Heart left ventricle (tissue), 16 donors: ENCODE data around the gene CRIM1. TPM values are rescaled to one million over a fixed set of nuclear protein-coding genes. Genes with fewer than 3 reads are reported as not detected.
A peak's percentile ranks its signal among the peaks of the same experiment; 100 is the strongest.

Experiments
- ATAC-seq, 4 donors: fragments of 200-7000 bp; cut with Tn5 transposase; one replicate each; pipeline ENCODE4 v1.9.1; 2020 to 2022; ENCODE audit warnings: moderate library complexity in 4 of 4, mild to moderate bottlenecking in 3 of 4, moderate number of reproducible peaks in 1 of 4
- DNase-seq, 5 donors: peaks; one replicate each; pipeline ENCODE4 v3.0.0-alpha.2; 2020
- H3K27ac ChIP-seq, 12 donors: fragments of 200-600 bp; sonication (generic) in 4 of 12; one replicate each; pipeline versions ENCODE4 v1.5.0 to v1.8.0; 2016 to 2022; ENCODE audit warnings: mild to moderate bottlenecking in 2 of 12
- H3K27me3 ChIP-seq, 9 donors: fragments of 200-600 bp; sonication (generic) in 2 of 9; one replicate each; pipeline versions ENCODE4 v1.5.1 to v1.8.0; 2016 to 2022; ENCODE audit warnings: mild to moderate bottlenecking in 3 of 9
- H3K36me3 ChIP-seq, 9 donors: fragments of 200-600 bp; sonication (generic) in 2 of 9; one replicate each; pipeline versions ENCODE4 v1.5.0 to v1.8.0; 2018 to 2022; ENCODE audit warnings: mild to moderate bottlenecking in 2 of 9
- H3K4me1 ChIP-seq, 12 donors: fragments of 200-600 bp; sonication (generic) in 4 of 12; one replicate each; pipeline versions ENCODE4 v1.5.0 to v1.8.0; 2016 to 2022; ENCODE audit warnings: mild to moderate bottlenecking in 3 of 12
- H3K4me3 ChIP-seq, 12 donors: fragments of 200-600 bp; sonication (generic) in 4 of 12; one replicate each; pipeline versions ENCODE4 v1.5.0 to v1.8.0; 2017 to 2022; ENCODE audit warnings: mild to moderate bottlenecking in 9 of 12, moderate library complexity in 4 of 12
- H3K9me3 ChIP-seq, 12 donors: fragments of 200-600 bp; sonication (generic) in 4 of 12; one replicate each; pipeline versions ENCODE4 v1.5.0 to v1.8.0; 2016 to 2022; ENCODE audit warnings: mild to moderate bottlenecking in 1 of 12
- POLR2A ChIP-seq, 2 donors: fragments of 450-650 bp; IDR thresholded peaks; one replicate each; pipeline ENCODE4 v1.6.1; 2017; ENCODE audit warnings: antibody characterized with exemption in 2 of 2, mild to moderate bottlenecking in 2 of 2, moderate library complexity in 2 of 2
- WGBS, 4 donors: extraction: QIAGEN DNeasy Blood & Tissue Kit in 2 of 4; methylation state at CpG; one replicate each; pipeline versions ENCODE4 v1.1.5 to v1.1.7; 2013 to 2018; 5-methylcytosine and 5-hydroxymethylcytosine counted together
- intact Hi-C, 10 donors: fragments of 100-400 bp; cut with DNase I; formaldehyde crosslinking; loops; one replicate each; pipeline versions ENCODE4 v1.11.1 to v1.14.2; 2022
- polyA plus RNA-seq, 2 donors: library from polyadenylated mRNA; stranded (reverse); fragments of 200-250 nt; gene quantifications; one replicate each; pipeline ENCODE4 v1.2.3, GENCODE V29; 2013
- total RNA-seq, 9 donors: library from RNA; depleted of rRNA in 2 of 9; stranded (reverse); fragments of >200 nt in 2 of 9; fragmentation: NEBNext Ultra II Directional in 3 of 9; extraction: Animal tissue kit (Norgen Biotek cat#: 25700) in 3 of 9; gene quantifications; one replicate each; pipeline versions ENCODE4 v1.1.0 to v1.2.4, GENCODE V29; 2016 to 2023
- TF ChIP-seq, protein P1 (sequence below), 12 donors: fragments of 200-600 bp; sonication (generic) in 4 of 12; IDR thresholded peaks; one replicate each; pipeline versions ENCODE4 v1.5.0 to v1.8.0; 2018 to 2022; ENCODE audit warnings: antibody characterized with exemption in 12 of 12, mild to moderate bottlenecking in 5 of 12
- donor health status: ischemic (EF 13 %, LVEDD 7.1; RV severe dilation, severe dysfunction).
- donor health status: healthy with polysubstance abuse.
- donor health status: DM: no; HTN: yes; CAD: no.
- donor health status: DM: no; HTN: no; CAD: no.
- donor health status: ischemic (EF 25% LVEDD 6.9; RV normal size, moderate dysfunction).
- donor health status: ischemic (EF 25% LVEDD 5.7; RV mildly dilated, moderate dysfunction).
- donor health status: healthy.
- donor health status: DM: yes; HTN: yes; CAD: no.
- donor health status: ischemic (EF 35%, LVEDD 5.7; RV mildly dilated, moderate dysfunction).
- donor health status: nonischemic (EF 11% LVEDD 7.7; RV severe dilation, severe dysfunction).
- donor health status: DM: yes; HTN: yes; CAD: no.
- donor health status: PGD.
- donor health status: ischemic (EF 29% LVEDD 5.4; RV normal size, mild dysfunction).
- donor health status: nonischemic (EF 23%, LVEDD 6.1; RV moderate dilation, normal function).

The CRIM1 gene
- total and polyA plus RNA-seq, 11 donors = 14.7 to 120 (median 81.8) TPM

DNA sequence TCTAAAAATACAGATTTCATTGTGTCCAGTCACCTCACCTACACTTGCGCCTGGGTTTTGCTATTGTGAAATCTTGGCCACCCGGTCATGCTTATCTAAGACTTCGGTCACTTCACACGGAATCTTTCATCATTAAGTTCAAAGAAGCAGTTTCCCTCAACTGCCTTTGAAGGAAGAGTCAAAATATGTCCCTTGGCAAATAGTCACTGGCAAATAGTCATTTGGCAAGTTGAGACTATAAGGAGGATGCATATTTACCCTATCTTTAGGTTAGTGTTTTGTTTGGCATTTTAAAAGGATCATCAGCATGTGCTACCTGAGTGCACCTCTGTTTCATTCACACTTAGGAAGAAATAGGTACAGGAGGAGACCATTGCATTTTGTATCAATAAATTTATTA is 146.5 kb downstream of the CRIM1 start:
- peaks cover 0 to 81% (median 26%) of the 10 kb centered on the region in 9 donors for H3K36me3 ChIP-seq
- H3K9me3 ChIP-seq = no peaks in the 10 kb centered on the region
- WGBS, 4 donors = 84 to 96% (median 89%) methylated on average over 4 of the region's 4 CpGs
- no peak overlapping the region for H3K27ac ChIP-seq
- TF ChIP-seq, protein P1, sequence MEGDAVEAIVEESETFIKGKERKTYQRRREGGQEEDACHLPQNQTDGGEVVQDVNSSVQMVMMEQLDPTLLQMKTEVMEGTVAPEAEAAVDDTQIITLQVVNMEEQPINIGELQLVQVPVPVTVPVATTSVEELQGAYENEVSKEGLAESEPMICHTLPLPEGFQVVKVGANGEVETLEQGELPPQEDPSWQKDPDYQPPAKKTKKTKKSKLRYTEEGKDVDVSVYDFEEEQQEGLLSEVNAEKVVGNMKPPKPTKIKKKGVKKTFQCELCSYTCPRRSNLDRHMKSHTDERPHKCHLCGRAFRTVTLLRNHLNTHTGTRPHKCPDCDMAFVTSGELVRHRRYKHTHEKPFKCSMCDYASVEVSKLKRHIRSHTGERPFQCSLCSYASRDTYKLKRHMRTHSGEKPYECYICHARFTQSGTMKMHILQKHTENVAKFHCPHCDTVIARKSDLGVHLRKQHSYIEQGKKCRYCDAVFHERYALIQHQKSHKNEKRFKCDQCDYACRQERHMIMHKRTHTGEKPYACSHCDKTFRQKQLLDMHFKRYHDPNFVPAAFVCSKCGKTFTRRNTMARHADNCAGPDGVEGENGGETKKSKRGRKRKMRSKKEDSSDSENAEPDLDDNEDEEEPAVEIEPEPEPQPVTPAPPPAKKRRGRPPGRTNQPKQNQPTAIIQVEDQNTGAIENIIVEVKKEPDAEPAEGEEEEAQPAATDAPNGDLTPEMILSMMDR (IDR thresholded peaks at IDR 0.05) = no peak
- no peak for TF ChIP-seq POLR2A (IDR thresholded peaks at IDR 0.05)
- H3K4me3 ChIP-seq = no peak overlapping the region
- intact Hi-C loops = loop anchor here in 1 of 10 donors (10.0 kb wide), 1 partner anchor 163 kb away; no protein-coding TSS in a partner anchor
- ATAC-seq = no peak
- no peaks in the 10 kb centered on the region for H3K27me3 ChIP-seq
- DNase-seq = no peak
- H3K4me1 ChIP-seq = peaks cover 0 to 8% (median 0%) of the 10 kb centered on the region in 12 donors

DNA sequence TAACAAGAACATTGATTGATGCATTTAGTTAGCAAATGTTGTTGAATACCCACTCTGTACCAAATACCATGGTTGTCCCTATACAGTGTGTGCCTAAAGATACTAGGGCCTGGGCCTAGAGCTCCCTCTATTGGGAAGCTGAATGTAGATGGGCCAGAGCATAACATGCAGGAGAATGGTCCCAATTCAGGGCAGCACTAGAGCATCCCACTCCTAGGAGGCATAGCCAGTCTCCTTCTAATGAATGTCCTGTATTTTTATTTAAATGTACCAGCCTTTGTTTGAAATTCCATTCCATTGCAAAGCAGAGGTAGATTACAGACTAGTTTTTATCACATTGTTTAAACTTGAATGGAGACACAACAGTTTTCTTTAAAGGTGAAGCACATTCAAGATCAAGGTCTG is 151.8 kb downstream of the CRIM1 start:
- no peaks in the 10 kb centered on the region for H3K27me3 ChIP-seq
- ATAC-seq = peak; percentile 78 to 95 (median 92)
- H3K9me3 ChIP-seq = no peaks in the 10 kb centered on the region
- peaks cover 0 to 90% (median 19%) of the 10 kb centered on the region in 9 donors for H3K36me3 ChIP-seq
- peak in 4 of 5 donors; percentile 33 to 51 (median 42) for DNase-seq
- H3K27ac ChIP-seq = no peak overlapping the region
- TF ChIP-seq, protein P1 (IDR thresholded peaks at IDR 0.05) = peak; percentile 65 to 88 (median 76)
- TF ChIP-seq POLR2A (IDR thresholded peaks at IDR 0.05) = no peak
- no peak overlapping the region for H3K4me3 ChIP-seq
- intact Hi-C loops = loop anchor here in 9 of 10 donors (1.0 to 10.0 kb wide), 7 partner anchors 151 to 157 kb away; partner anchors contain the start of gene CRIM1 (in 1 of the 9)
- no peaks in the 10 kb centered on the region for H3K4me1 ChIP-seq

DNA sequence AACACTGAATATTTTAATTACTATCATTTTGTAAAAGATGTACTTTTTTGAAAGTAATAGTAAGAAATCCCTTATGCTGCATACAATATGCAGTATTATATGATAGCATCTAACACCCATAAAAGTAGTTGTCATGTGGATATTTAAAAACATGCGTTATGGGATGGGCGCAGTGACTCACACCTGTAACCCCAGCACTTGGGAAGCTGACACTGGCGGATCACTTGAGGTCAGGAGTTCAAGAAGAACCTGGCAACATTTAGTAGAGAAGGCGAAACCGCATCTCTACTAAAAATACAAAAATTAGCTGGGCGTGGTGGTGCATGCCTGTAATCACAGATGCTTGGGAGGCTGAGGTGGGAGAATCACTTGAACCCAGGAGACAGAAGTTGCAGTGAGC is 153.5 kb downstream of the CRIM1 start:
- peaks cover 0 to 90% (median 34%) of the 10 kb centered on the region in 9 donors for H3K36me3 ChIP-seq
- H3K4me3 ChIP-seq = no peak overlapping the region
- no peaks in the 10 kb centered on the region for H3K27me3 ChIP-seq
- no peaks in the 10 kb centered on the region for H3K4me1 ChIP-seq
- no peaks in the 10 kb centered on the region for H3K9me3 ChIP-seq
- TF ChIP-seq, protein P1 (IDR thresholded peaks at IDR 0.05) = no peak
- no peak for TF ChIP-seq POLR2A (IDR thresholded peaks at IDR 0.05)
- no peak for ATAC-seq
- 94 to 97% (median 95%) methylated on average over 6 of the region's 6 CpGs for WGBS, 4 donors
- H3K27ac ChIP-seq = no peak overlapping the region
- intact Hi-C loops = loop anchor here in 6 of 10 donors (5.0 to 10.0 kb wide), 3 partner anchors 153 to 157 kb away; no protein-coding TSS in a partner anchor
- DNase-seq = no peak

DNA sequence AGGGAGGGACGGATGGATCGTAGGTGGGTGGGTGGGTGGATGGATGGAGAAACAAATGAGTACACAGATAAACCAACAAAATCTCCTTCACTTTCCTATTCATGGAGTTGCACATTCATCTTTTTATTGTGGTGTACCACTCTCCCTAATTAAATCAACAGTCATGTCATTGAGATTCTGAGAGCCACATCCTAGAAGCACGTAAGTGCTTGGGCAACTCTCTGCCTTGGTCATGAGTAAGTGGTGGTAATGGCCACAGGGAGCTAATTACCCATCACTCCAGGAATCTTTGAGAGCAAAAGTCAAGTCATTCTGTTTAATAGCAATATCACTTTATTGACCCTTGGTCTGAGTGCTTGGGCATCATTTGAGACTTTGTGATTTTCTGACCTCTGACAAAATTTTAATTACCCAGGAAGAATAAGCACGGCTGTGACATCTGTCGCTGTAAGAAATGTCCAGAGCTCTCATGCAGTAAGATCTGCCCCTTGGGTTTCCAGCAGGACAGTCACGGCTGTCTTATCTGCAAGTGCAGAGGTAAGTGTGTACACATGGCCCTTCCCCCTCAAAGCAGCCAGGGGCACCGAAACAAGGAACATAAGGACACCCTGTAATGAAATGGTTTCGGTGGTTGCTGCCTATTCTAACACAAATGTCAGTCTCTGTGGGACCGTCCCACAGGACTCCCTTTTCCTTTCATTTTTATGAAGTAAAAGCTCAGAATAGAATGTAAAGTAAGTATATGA is 156.5 kb downstream of the CRIM1 start:
- intact Hi-C loops = loop anchor here in 3 of 10 donors (10.0 kb wide), 1 partner anchor 153 kb away; no protein-coding TSS in a partner anchor
- peaks cover 0 to 94% (median 57%) of the 10 kb centered on the region in 9 donors for H3K36me3 ChIP-seq
- no peak overlapping the region for H3K27ac ChIP-seq

More for the DNA sequence above, 156.5 kb downstream of the CRIM1 start:
- no peak overlapping the region for H3K4me3 ChIP-seq
- no peaks in the 10 kb centered on the region for H3K9me3 ChIP-seq
- WGBS, 4 donors = 89 to 95% (median 91%) methylated on average over 9 of the region's 9 CpGs
- TF ChIP-seq POLR2A (IDR thresholded peaks at IDR 0.05) = no peak
- TF ChIP-seq, protein P1 (IDR thresholded peaks at IDR 0.05) = no peak
- DNase-seq (no peak), ATAC-seq (no peak)
- H3K27me3 ChIP-seq = no peaks in the 10 kb centered on the region
- H3K4me1 ChIP-seq = no peaks in the 10 kb centered on the region
